Endothelial cell of umbilical vein (primary cell): ENCODE results near the gene SFT2D3. TPM values are rescaled to one million over a fixed set of nuclear protein-coding genes. Genes with fewer than 3 reads are reported as not detected.

Experiments
- BruUV-seq: library from RNA; stranded (reverse); fragments of 400-500 nt; replicated peaks from 2 replicates; lab custom pipeline; 2021; lab: Mats Ljungman, UMichigan
- CTCF ChIA-PET: fragments of 300-600, 350-600 bp; sonication (Branson Sonifier 250); formaldehyde crosslinking; loops from one replicate; lab custom pipeline; 2021; ENCODE audit warnings: antibody characterized with exemption, inconsistent platforms; lab: Charles Lee
- POLR2A ChIA-PET: fragments of 300-600, 350-600 bp; sonication (Branson Sonifier 250); formaldehyde crosslinking; loops from one replicate; lab custom pipeline; 2021; ENCODE audit warnings: antibody characterized with exemption, inconsistent platforms; lab: Charles Lee
- DNase-seq: peaks from one replicate; pipeline ENCODE4 v3.0.0-alpha.2; 2011; ENCODE audit warnings: low read depth, low spot score
- FAIRE-seq: peaks from 2 replicates; lab custom pipeline; 2011; peaks lifted over from hg19 to GRCh38; lab: Jason Lieb, UNC
- H2AFZ ChIP-seq: 2 replicates; pipeline ENCODE4 v1.6.0; 2012; ENCODE audit warnings: low read depth, low read length, control low read depth, inconsistent platforms
- H3K27ac ChIP-seq: 2 replicates; pipeline ENCODE4 v1.5.1; 2011; ENCODE audit warnings: low read depth, mild to moderate bottlenecking, control low read depth, low read length, moderate library complexity; ENCODE audit not compliant: insufficient read depth
- H3K27me3 ChIP-seq, 2 experiments: 2 replicates each; pipeline versions ENCODE4 v1.6.0 to v1.6.1; 2011; ENCODE audit warnings: low read length in 2 of 2, mixed read lengths in 1 of 2; ENCODE audit not compliant: control insufficient read depth in 2 of 2, insufficient read depth in 2 of 2
- H3K36me3 ChIP-seq, 2 experiments: 2 replicates in 1 of 2; 3 replicates in 1 of 2; pipeline ENCODE4 v1.5.1; 2011; ENCODE audit warnings: low read length in 2 of 2, mild to moderate bottlenecking in 1 of 2, moderate library complexity in 1 of 2; ENCODE audit not compliant: control insufficient read depth in 2 of 2, insufficient read depth in 2 of 2; ENCODE audit errors: extremely low read depth in 1 of 2
- H3K4me1 ChIP-seq: 3 replicates; pipeline ENCODE4 v1.5.1; 2011; ENCODE audit warnings: mild to moderate bottlenecking, low read length; ENCODE audit not compliant: control insufficient read depth, insufficient read depth; ENCODE audit errors: extremely low read depth
- H3K4me2 ChIP-seq: 2 replicates; pipeline ENCODE4 v1.6.1; 2011; ENCODE audit warnings: low read length, control low read depth, mixed read lengths; ENCODE audit not compliant: insufficient read depth
- H3K4me3 ChIP-seq, 3 experiments: fragments of 200-600 bp in 1 of 3; sonication (generic), shearing (Covaris generic) in 1 of 3; replicated peaks in 1 of 3; 2 replicates each; pipeline ENCODE4 v1.5.1; 2011 to 2016; ENCODE audit warnings: control low read depth in 3 of 3, low read length in 3 of 3, mild to moderate bottlenecking in 2 of 3, inconsistent platforms in 1 of 3, low read depth in 1 of 3, moderate library complexity in 1 of 3; ENCODE audit not compliant: insufficient read depth in 1 of 3
- H3K79me2 ChIP-seq: 2 replicates; pipeline ENCODE4 v1.6.0; 2012; ENCODE audit warnings: low read length, inconsistent platforms; ENCODE audit not compliant: control insufficient read depth, insufficient read depth
- H3K9ac ChIP-seq: replicated peaks from 2 replicates; pipeline ENCODE3; 2011; ENCODE audit warnings: low read length, control low read depth; ENCODE audit not compliant: insufficient read depth; ENCODE audit errors: extremely low read depth
- H3K9me1 ChIP-seq: replicated peaks from 3 replicates; pipeline ENCODE4 v1.6.0; 2011; ENCODE audit warnings: mild to moderate bottlenecking, low read length; ENCODE audit not compliant: control insufficient read depth, insufficient read depth; ENCODE audit errors: extremely low read depth
- H3K9me3 ChIP-seq: replicated peaks from 2 replicates; pipeline ENCODE4 v1.5.1; 2012; ENCODE audit warnings: low read length, inconsistent platforms; ENCODE audit not compliant: control insufficient read depth, insufficient read depth
- H4K20me1 ChIP-seq: replicated peaks from 2 replicates; pipeline ENCODE3; 2011; ENCODE audit warnings: mild to moderate bottlenecking, low read length; ENCODE audit not compliant: control insufficient read depth, insufficient read depth; ENCODE audit errors: extremely low read depth
- CTCF ChIP-seq, 2 donors: IDR thresholded peaks; 1 replicate in 1 of 2; 2 replicates in 1 of 2; pipeline ENCODE4 v1.5.1; 2011; ENCODE audit warnings: low read length in 2 of 2, mild to moderate bottlenecking in 2 of 2, moderate library complexity in 2 of 2, control low read depth in 1 of 2, inconsistent platforms in 1 of 2, low read depth in 1 of 2; ENCODE audit not compliant: insufficient read depth in 1 of 2; ENCODE audit errors: extremely low read depth in 1 of 2
- EZH2 ChIP-seq: IDR thresholded peaks from 2 replicates; pipeline ENCODE4 v1.6.1; 2012; ENCODE audit warnings: borderline replicate concordance, low read depth, mild to moderate bottlenecking, moderate library complexity, low read length, inconsistent platforms; ENCODE audit not compliant: severe bottlenecking
- FOS ChIP-seq: IDR thresholded peaks from 2 replicates; pipeline ENCODE4 v1.6.1; 2011; ENCODE audit warnings: mild to moderate bottlenecking, low read length, moderate library complexity, borderline replicate concordance; ENCODE audit not compliant: insufficient read depth
- GATA2 ChIP-seq: IDR thresholded peaks from 2 replicates; pipeline ENCODE4 v1.7.0; 2011; ENCODE audit warnings: low read depth, mild to moderate bottlenecking, moderate library complexity, mixed read lengths, low read length; ENCODE audit not compliant: insufficient read length, insufficient read depth
- JUN ChIP-seq: IDR thresholded peaks from 2 replicates; pipeline ENCODE4 v1.6.1; 2011; ENCODE audit warnings: borderline replicate concordance, low read depth; ENCODE audit not compliant: insufficient read length, insufficient read depth
- MAX ChIP-seq: IDR thresholded peaks from 2 replicates; pipeline ENCODE4 v1.6.1; 2011; ENCODE audit not compliant: insufficient read depth, insufficient read length
- MYC ChIP-seq: IDR thresholded peaks from one replicate; pipeline ENCODE4 v1.6.1; 2011; ENCODE audit warnings: mild to moderate bottlenecking, low read depth, low read length
- POLR2A ChIP-seq: IDR thresholded peaks from 2 replicates; pipeline ENCODE4 v1.6.1; 2012; ENCODE audit warnings: low read depth, mild to moderate bottlenecking, control low read depth, low read length
- POLR2AphosphoS5 ChIP-seq: IDR thresholded peaks from 2 replicates; pipeline ENCODE4 v1.6.1; 2012; ENCODE audit warnings: low read depth, mild to moderate bottlenecking, control low read depth, low read length, moderate library complexity; ENCODE audit not compliant: insufficient read depth
- dilution Hi-C: fragments of 300-500 bp; cut with MboI; formaldehyde crosslinking; loops from one replicate; pipeline ENCODE4 v1.15.0; 2019; ENCODE audit warnings: low sequenced_read_pairs; ENCODE audit not compliant: extremely low pct_ligation_motif_present
- intact Hi-C: fragments of 100-400 bp; cut with micrococcal nuclease; formaldehyde crosslinking; loops from one replicate; pipeline ENCODE4 v1.10.0; 2022
- polyA plus RNA-seq, 4 experiments: library from polyadenylated mRNA; depleted of rRNA in 3 of 4; stranded (reverse) in 3 of 4; unstranded in 1 of 4; fragments of >200 nt; gene quantifications; 2 replicates each; pipeline versions ENCODE4 v1.2.1 to v1.2.3, GENCODE V29; 2011 to 2012; ENCODE audit warnings: missing spikeins in 1 of 4
- total RNA-seq: library from RNA; stranded (reverse); gene quantifications from 2 replicates; pipeline ENCODE4 v1.2.3, GENCODE V29; 2021

Gene SFT2D3
- total and polyA plus RNA-seq, 2 donors (not counting 3 experiments of a cell fraction or from before 2014, with no cell fraction given): 4.5 to 4.7 TPM

- Histone ChIP-seq H3K79me2 (no peaks in the 10 kb centered on the region), H3K9me3 (no peaks in the 10 kb centered on the region), H3K27ac (no peak overlapping the region), H3K9ac (no peak overlapping the region), H4K20me1 (no peaks in the 10 kb centered on the region), H2AFZ (no peak overlapping the region), H3K4me2 (no peak overlapping the region), H3K4me3 (no peak overlapping the region), H3K4me1 (peaks cover 26% of the 10 kb centered on the region), H3K36me3 (no peaks in the 10 kb centered on the region), H3K9me1 (no peaks in the 10 kb centered on the region), H3K27me3 (no peaks in the 10 kb centered on the region)
- no peak for FAIRE-seq
- no TSS peak for BruUV-seq
- POLR2A ChIA-PET: no interaction called here
- no peak for DNase-seq
- CTCF ChIA-PET: no interaction called here
- TF ChIP-seq POLR2A: no peak
- no peak for TF ChIP-seq JUN
- TF ChIP-seq FOS: no peak
- TF ChIP-seq GATA2: no peak
- TF ChIP-seq EZH2: no peak
- no peak for TF ChIP-seq MAX
- no peak for TF ChIP-seq CTCF (IDR thresholded peaks at IDR 0.05; ENCODE audit: extremely low read depth in 1 of 2, insufficient read depth in 1 of 2, low read depth in 1 of 2, low read length in 2 of 2)
- TF ChIP-seq POLR2AphosphoS5: no peak
- TF ChIP-seq MYC: no peak
- dilution Hi-C loops (no loop called here), intact Hi-C loops (no loop called here)
Observed at GRCh38 chr2:127678531-127678930, 22.8 kb upstream of the SFT2D3 start.
